Activated naive CD4-positive, alpha-beta T cell treated with anti-CD3 and anti-CD28 coated beads, Interleukin-2, amount 10 ng/mL, durations not matched to agents 7 days and 5 days (primary cell): Measurements from ENCODE around the gene ADAMTSL5.
"Not testable (repeated sequence)": the region's sequence is repeated elsewhere in the genome, so short reads cannot be mapped to it uniquely, and the experiment has no call there.

Experiments
- CTCF ChIA-PET: fragments of 350-600 bp; sonication (Branson Sonifier 250); formaldehyde crosslinking; loops from one replicate; lab custom pipeline; 2021; ENCODE audit warnings: antibody characterized with exemption; lab: Charles Lee
- DNase-seq: peaks from one replicate; pipeline ENCODE4 v3.0.0-alpha.2; 2020
- H3K27ac Mint-ChIP-seq: one replicate; pipeline ENCODE4 v1.8.0; 2021; ENCODE audit warnings: mild to moderate bottlenecking, moderate library complexity, mixed read lengths
- H3K27me3 Mint-ChIP-seq: one replicate; pipeline ENCODE4 v1.8.0; 2021; ENCODE audit warnings: mild to moderate bottlenecking, mixed read lengths
- H3K36me3 Mint-ChIP-seq: one replicate; pipeline ENCODE4 v1.8.0; 2021; ENCODE audit warnings: mixed read lengths
- H3K4me1 Mint-ChIP-seq: one replicate; pipeline ENCODE4 v1.8.0; 2021; ENCODE audit warnings: mixed read lengths
- H3K4me3 Mint-ChIP-seq: one replicate; pipeline ENCODE4 v1.8.0; 2021; ENCODE audit warnings: mild to moderate bottlenecking, moderate library complexity, mixed read lengths
- H3K9me3 Mint-ChIP-seq: one replicate; pipeline ENCODE4 v1.8.0; 2021; ENCODE audit warnings: mixed read lengths

ADAMTSL5 gene

DNA sequence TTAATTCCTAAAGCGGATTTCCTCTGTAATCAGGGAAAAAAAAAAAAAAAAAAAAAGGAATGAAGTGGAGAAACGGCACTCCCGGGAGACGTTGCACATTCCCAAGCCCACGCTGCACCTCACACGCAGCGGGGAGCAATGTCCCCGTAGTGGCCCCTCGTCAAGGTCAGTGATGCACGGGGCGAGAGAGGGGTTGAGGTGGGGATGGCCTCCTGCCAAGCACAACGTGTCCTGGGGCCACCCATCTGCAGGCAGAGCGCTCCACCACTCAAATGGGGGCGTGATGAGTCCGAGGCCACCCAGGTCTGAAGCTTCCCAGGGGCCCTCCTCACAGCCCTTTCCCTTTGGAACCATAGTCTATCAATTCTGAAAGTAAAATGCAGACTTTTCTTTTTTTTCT is 26.2 kb upstream of the ADAMTSL5 start:
- CTCF ChIA-PET: no interaction called here
- Mint-ChIP-seq H3K4me3 (no peak overlapping the region), H3K27ac (no peak overlapping the region), H3K4me1 (no peaks in the 10 kb centered on the region), H3K36me3 (no peaks in the 10 kb centered on the region), H3K9me3 (no peaks in the 10 kb centered on the region), H3K27me3 (peaks cover 44% of the 10 kb centered on the region)
- no peak for DNase-seq

DNA sequence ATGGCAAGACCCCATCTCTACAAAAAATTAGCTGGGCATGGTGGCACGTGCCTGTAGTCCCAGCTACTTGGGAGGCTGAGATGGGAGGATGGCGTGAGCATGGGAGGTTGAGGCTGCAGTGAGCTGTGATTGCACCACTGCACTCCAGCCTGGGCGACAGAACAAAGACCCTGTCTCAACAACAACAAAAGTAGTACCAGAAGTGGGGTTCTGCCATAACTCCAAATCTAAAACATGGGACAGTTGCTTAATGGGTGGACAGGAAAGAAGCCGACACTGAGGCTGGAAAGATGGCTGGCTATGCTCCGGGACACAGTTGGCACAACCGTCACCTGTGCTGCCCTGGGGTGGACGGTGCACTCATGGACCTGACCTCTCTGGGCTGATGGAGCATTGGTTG is 22.9 kb upstream of the ADAMTSL5 start:
- H3K9me3 Mint-ChIP-seq, DNase-seq, H3K4me3 Mint-ChIP-seq, H3K27ac Mint-ChIP-seq, H3K4me1 Mint-ChIP-seq, H3K36me3 Mint-ChIP-seq, CTCF ChIA-PET: not testable (repeated sequence)
- H3K27me3 Mint-ChIP-seq: peaks cover 24% of the 10 kb centered on the region

DNA sequence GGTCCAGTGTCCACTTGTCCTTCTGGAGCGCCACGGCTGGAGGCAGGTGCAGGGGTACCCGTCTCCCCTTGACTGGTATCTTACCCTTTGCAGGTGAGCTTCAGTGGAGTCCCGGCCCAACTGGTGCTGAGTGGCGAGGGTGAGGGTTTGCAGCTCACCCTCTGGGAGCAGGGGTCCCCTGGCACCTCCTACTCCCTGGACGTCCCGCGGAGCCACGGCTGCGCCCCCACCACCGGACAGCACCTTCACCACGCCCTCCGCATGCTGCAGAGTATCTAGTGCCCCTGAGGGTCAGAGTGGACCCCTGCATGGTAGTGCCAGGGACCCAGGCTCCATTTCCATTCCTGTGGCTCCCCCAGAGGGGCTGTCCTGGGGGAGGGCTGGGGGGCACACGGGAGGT is 22.2 kb upstream of the ADAMTSL5 start:
- no peak overlapping the region for H3K27ac Mint-ChIP-seq
- H3K9me3 Mint-ChIP-seq: no peaks in the 10 kb centered on the region
- CTCF ChIA-PET: no interaction called here

DNA sequence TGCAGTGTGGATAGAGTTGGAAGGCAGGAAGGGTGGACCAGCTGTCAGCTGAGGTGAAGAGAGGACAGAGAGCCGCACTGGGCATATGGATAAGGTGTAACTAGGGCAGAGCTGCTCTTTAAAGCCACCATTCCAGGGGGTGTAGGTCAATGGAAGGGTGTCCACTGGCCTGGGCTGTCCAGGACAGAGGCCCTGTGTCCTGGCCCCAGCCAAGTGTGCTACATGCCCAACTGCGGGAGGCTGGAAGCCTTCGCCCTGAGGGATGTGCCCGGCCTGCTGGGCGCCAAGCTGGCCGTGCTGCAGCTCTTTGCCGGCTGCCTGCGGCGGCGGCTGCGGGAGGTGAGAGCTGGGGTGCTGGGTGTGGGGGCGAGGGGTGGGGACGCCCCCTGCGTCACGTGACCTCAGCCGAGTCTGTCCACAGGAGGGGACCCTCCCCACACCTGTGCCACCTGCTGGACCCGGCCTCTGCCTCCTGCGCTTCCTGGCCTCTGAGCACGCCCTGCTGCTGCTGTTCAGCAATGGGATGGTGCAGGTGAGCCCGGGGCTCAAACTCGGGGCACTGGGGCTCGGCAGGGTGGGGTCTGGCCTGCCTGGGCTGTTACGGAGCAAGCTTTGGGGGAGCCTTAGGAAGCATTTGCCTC is 20.8 kb upstream of the ADAMTSL5 start:
- H3K4me3 Mint-ChIP-seq: no peak overlapping the region
- DNase-seq: no peak
- H3K27me3 Mint-ChIP-seq: peaks cover 7% of the 10 kb centered on the region
- no peaks in the 10 kb centered on the region for H3K4me1 Mint-ChIP-seq
- H3K27ac Mint-ChIP-seq: no peak overlapping the region
- no peaks in the 10 kb centered on the region for H3K36me3 Mint-ChIP-seq
- no peaks in the 10 kb centered on the region for H3K9me3 Mint-ChIP-seq
- CTCF ChIA-PET: no interaction called here

More for the DNA sequence above, 22.2 kb upstream of the ADAMTSL5 start:
- DNase-seq: no peak
- Mint-ChIP-seq H3K4me1 (no peaks in the 10 kb centered on the region), H3K27me3 (peaks cover 18% of the 10 kb centered on the region), H3K4me3 (no peak overlapping the region), H3K36me3 (no peaks in the 10 kb centered on the region)

DNA sequence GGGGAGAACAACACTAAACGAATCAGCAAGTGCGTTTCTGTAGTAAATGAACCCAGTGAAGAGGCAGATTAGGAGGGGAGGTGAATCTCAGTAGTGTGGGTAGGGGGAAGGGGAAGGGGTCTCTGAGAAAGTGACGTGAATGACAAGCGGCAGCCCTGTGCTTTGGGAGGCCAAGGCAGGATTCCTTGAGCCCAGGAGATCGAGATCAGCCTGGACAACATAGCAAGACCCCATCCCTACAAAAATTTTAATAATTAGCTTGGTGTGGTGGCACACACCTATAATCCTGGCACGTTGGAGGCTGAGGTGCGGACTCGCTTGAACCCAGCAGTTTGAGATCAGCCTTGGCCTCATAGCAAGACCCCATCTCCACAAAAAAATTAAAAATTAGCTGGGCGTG is 19.2 kb upstream of the ADAMTSL5 start:
- DNase-seq: no peak
- Mint-ChIP-seq H3K9me3 (no peaks in the 10 kb centered on the region), H3K4me3 (no peak overlapping the region), H3K36me3 (no peaks in the 10 kb centered on the region), H3K4me1 (no peaks in the 10 kb centered on the region), H3K27me3 (peaks cover 6% of the 10 kb centered on the region), H3K27ac (no peak overlapping the region)
- CTCF ChIA-PET: no interaction called here

DNA sequence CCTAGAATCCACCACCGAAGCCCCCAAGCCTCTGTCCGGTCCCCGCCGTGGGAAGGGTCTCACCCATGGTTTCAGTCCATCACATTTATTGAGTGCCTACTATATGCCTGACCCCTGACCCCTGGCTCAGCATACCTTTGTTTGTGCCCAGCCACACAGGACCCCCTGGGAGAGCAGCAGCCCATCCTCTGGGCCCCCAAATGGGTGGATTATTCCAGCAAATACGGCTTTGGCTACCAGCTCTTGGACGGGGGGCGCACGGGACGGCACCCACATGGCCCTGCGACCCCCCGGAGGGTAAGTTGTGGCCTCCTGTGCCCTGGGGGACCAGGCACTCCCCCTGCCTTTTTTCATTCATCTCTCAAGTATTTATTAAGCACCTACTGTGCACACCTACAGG is 18.8 kb upstream of the ADAMTSL5 start:
- CTCF ChIA-PET: no interaction called here
- Mint-ChIP-seq H3K27ac (no peak overlapping the region), H3K4me3 (no peak overlapping the region), H3K4me1 (no peaks in the 10 kb centered on the region), H3K27me3 (peaks cover 10% of the 10 kb centered on the region), H3K9me3 (no peaks in the 10 kb centered on the region), H3K36me3 (no peaks in the 10 kb centered on the region)
- DNase-seq: no peak

DNA sequence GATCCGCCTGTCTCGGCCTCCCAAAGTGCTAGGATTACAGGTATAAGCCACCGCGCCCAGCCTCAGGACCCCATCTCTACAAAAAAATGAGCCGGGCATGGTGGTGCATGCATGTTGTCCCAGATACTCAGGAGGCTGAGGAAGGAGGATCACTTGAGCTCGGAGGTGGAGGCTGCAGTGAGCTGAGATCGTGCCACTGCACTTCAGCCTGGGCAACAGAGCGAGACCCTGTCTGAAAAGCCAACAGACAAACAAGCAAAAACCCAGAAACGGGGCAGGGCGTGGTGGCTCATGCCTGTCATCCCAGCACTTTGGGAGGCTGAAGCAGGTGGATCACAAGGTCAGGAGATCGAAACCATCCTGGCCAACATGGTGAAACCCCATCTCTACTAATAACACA is 18.0 kb upstream of the ADAMTSL5 start:
- CTCF ChIA-PET, H3K4me3 Mint-ChIP-seq, H3K9me3 Mint-ChIP-seq, H3K36me3 Mint-ChIP-seq, DNase-seq, H3K4me1 Mint-ChIP-seq: not testable (repeated sequence)
- H3K27me3 Mint-ChIP-seq: peaks cover 17% of the 10 kb centered on the region
- peak overlapping the region; percentile 24 for H3K27ac Mint-ChIP-seq

DNA sequence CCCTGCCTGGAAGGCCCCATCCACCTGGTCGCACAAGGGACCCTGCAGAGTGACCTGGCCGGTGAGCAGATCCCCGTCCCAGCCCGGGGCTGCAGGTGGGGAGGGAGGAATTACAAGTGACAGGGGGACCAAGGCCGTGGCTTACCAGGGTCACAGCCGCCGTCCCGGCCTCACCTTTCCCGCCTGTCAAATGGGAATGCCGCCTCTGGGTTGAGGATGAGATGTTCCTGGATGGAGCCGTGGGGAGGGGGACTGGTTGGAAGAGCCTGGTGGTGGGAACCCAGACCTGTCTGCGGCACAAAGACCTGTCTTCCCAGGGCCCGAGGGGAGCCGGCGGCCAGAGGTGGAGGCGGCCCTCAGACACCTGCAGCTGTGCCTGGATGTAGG is 16.6 kb upstream of the ADAMTSL5 start:
- Mint-ChIP-seq H3K9me3 (no peaks in the 10 kb centered on the region), H3K4me1 (peaks cover 2% of the 10 kb centered on the region), H3K36me3 (no peaks in the 10 kb centered on the region), H3K4me3 (no peak overlapping the region), H3K27me3 (peaks cover 32% of the 10 kb centered on the region), H3K27ac (no peak overlapping the region)
- DNase-seq: no peak
- CTCF ChIA-PET: no interaction called here

DNA sequence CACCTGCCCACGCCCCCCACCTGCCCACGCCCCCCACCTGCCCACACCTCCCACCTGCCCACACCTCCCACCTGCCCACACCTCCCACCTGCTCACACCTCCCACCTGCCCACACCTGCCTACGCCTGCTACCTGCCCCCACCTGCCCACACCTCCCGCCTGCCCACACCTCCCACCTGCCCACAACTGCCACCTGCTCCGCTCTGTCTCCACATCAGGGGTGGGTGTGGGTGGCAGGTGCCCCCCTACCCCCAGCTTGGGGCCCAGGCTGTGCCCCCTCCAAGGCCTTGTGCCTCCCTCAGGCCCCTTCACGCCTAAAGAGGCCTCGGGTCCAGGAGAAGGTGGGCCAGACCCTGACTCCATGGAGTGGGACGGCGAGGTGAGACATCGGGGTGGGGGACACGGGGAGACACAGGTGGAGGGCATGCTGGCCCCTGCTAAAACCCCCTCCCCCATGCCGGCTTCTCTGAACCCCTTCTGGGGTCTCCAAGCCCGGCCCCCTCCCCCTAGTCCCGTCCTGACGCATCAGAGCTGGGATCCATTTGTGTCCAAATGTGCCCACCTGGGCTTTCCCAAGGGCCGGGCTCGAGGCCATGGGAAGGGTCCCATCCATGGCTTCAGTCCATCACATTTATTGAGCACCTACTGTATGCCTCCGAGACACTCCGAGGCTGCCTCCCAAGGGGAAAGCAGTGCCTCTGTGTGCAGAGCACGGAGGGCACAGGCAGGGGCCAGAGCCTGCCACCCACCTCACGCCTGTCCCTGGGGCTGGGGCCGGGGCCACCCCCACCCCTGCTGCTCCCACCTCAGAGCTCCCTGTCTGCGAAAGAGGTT is 16.0 kb upstream of the ADAMTSL5 start:
- Mint-ChIP-seq H3K4me3 (no peak overlapping the region), H3K27ac (no peak overlapping the region), H3K9me3 (no peaks in the 10 kb centered on the region), H3K36me3 (no peaks in the 10 kb centered on the region), H3K27me3 (peaks cover 35% of the 10 kb centered on the region), H3K4me1 (peaks cover 3% of the 10 kb centered on the region)
- CTCF ChIA-PET: no interaction called here
- DNase-seq: no peak

DNA sequence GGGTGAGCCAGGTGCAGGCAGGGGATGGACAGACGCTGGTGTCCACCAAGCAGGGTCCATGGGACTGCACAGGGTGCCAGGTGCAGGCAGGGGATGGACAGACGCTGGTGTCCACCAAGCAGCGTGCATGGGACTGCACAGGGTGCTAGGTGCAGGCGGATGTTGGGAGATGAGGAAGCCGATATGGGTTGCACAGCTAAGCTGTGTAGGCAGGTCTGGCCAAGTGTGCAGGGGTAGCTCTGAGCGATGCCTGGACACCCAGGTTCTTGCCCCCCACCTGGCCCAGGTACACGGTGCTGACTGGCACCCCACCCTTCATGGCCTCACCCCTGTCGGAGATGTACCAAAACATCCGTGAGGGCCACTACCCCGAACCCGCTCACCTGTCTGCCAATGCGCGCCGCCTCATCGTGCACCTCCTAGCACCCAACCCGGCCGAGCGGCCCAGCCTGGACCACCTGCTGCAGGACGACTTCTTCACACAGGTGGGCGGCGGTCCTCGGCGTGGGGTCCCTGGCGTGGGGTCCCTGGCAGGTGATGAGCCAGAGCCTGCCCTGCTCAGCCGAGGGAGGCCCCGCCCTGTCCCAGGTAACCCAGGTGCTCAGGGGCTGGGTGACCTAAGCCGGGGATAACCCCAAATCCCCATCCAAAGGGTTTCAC is 15.0 kb upstream of the ADAMTSL5 start:
- Mint-ChIP-seq H3K4me3 (no peak overlapping the region), H3K9me3 (no peaks in the 10 kb centered on the region), H3K36me3 (no peaks in the 10 kb centered on the region), H3K27ac (no peak overlapping the region), H3K4me1 (peaks cover 3% of the 10 kb centered on the region), H3K27me3 (peaks cover 39% of the 10 kb centered on the region)
- DNase-seq: no peak
- CTCF ChIA-PET: interaction anchor here (1.3 kb wide), 1 partner anchor 18 kb away, joined by 3 read pairs; no protein-coding TSS in a partner anchor

DNA sequence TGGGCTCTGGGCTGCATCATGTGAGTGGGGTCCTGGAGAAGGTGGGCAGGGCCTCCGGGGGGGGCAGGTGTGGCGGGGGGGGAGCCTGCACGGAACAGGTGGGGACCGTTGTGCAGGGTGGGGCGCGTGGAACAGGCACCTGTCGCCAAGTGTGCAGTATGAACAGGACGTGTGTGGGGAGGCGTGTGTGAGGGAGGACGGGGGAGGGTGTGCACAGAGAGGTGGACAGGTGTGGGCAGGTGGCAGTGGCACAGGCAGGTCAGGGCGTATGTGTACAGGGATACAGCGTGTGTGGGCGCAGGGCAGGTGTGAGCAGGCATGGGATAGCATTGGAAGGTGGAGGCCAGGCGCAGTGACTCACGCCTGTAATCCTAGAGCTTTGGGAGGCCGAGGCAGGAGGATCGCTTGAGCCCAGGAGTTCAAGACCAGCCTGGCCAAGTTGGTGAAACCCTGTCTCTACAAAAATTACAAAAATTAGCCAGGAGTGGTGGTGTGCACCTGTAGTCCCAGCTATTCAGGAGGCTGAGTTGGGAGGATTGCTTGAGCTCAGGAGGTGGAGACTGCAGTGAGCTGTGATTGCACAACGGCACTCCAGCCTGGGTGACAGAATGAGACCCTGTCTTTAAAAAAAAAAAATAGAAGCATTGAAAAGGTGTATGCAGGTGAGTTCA is 14.3 kb upstream of the ADAMTSL5 start:
- CTCF ChIA-PET: interaction anchor here (1.3 kb wide), 1 partner anchor 19 kb away, joined by 3 read pairs; no protein-coding TSS in a partner anchor
- no peaks in the 10 kb centered on the region for H3K36me3 Mint-ChIP-seq

DNA sequence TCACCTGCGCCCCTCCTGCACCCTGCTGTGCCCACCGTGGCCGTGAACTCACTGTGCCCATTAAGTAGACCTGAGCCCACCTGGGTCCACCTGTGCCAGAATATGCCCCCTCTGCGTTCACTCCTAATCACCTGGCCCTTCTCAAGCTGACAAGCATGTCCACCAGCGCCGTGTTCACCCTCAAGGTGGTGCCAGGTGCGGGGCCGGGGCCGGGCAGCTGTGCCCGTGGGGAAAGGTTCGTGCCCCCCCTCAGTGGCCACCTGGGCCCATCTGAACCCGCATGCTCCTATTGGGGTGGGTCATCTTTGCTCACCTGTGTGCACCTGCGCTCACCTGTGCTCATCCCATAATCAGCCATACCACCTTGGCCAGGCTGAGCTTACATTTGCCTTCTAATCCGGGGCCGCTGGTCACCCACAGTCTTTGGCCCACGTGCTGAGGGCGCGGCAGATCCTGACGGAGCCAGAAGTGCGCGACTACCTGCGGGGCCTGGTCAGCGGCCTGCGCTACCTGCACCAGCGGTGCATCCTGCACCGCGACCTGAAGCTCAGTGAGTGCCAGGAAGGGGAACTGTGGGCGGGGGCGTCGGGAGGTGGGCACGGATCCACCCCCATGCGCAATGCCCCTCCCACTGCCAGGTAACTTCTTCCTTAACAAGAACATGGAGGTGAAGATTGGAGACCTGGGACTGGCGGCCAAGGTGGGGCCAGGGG is 13.4 kb upstream of the ADAMTSL5 start:
- Mint-ChIP-seq H3K36me3 (no peaks in the 10 kb centered on the region), H3K4me1 (peaks cover 3% of the 10 kb centered on the region), H3K4me3 (no peak overlapping the region), H3K9me3 (no peaks in the 10 kb centered on the region), H3K27ac (peak overlapping the region; percentile 33), H3K27me3 (peaks cover 55% of the 10 kb centered on the region)
- CTCF ChIA-PET: no interaction called here
- DNase-seq: no peak

More for the DNA sequence above, 14.3 kb upstream of the ADAMTSL5 start:
- no peak overlapping the region for H3K27ac Mint-ChIP-seq
- no peaks in the 10 kb centered on the region for H3K9me3 Mint-ChIP-seq
- no peak for DNase-seq
- peaks cover 46% of the 10 kb centered on the region for H3K27me3 Mint-ChIP-seq
- no peak overlapping the region for H3K4me3 Mint-ChIP-seq
- H3K4me1 Mint-ChIP-seq: peaks cover 3% of the 10 kb centered on the region

DNA sequence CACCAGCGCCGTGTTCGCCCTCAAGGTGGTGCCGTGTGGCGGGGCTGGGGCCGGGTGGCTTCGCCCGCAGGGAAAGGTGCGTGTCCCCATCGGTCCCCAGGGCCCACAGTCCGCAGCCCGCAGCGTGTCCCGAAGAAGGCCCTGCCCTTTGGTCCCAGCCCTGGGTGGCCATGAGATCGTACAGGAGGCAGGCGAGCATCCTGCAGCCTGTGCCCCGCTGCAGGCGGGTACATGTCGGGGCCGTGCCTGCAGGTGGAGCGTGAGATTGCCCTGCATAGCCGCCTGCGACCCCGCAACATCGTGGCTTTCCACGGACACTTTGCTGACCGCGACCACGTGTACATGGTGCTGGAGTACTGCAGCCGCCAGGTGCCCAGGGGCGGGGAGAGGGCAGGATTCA is 12.5 kb upstream of the ADAMTSL5 start:
- no peak overlapping the region for H3K27ac Mint-ChIP-seq
- peaks cover 3% of the 10 kb centered on the region for H3K4me1 Mint-ChIP-seq
- H3K36me3 Mint-ChIP-seq: no peaks in the 10 kb centered on the region
- no peak for DNase-seq
- peaks cover 58% of the 10 kb centered on the region for H3K27me3 Mint-ChIP-seq
- CTCF ChIA-PET: no interaction called here
- no peak overlapping the region for H3K4me3 Mint-ChIP-seq
- H3K9me3 Mint-ChIP-seq: no peaks in the 10 kb centered on the region

DNA sequence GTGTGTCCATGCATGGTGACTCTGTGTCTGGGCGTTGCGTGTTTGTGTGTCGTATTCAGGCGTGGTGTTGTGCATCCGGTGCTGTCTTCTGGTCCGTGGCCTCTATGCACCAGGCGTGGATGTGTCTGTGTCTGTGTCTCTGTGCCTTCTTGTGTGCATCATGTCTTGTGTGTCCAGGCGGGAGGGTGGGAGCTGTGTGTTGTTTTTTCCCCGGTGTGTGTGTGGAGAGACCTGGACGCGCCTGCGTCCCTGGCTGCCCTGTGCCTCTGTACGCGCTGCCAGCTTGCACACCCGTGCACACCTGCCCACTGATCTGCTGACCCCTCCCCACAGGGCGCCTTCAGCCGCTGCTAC is 12.1 kb upstream of the ADAMTSL5 start:
- H3K4me1 Mint-ChIP-seq: peaks cover 3% of the 10 kb centered on the region
- H3K27ac Mint-ChIP-seq: no peak overlapping the region

More for the DNA sequence above, 12.1 kb upstream of the ADAMTSL5 start:
- no peak for DNase-seq
- Mint-ChIP-seq H3K27me3 (peaks cover 59% of the 10 kb centered on the region), H3K9me3 (no peaks in the 10 kb centered on the region), H3K4me3 (no peak overlapping the region), H3K36me3 (no peaks in the 10 kb centered on the region)
- CTCF ChIA-PET: no interaction called here
